Measurements from ENCODE around the gene ABHD1. TPM values are rescaled to one million over a fixed set of nuclear protein-coding genes. Genes with fewer than 3 reads are reported as not detected.
A peak's percentile ranks its signal among the peaks of the same experiment; 100 is the strongest.
"Not testable (repeated sequence)": the region's sequence is repeated elsewhere in the genome, so short reads cannot be mapped to it uniquely, and the experiment has no call there.

ABHD1 gene
- total and polyA plus RNA-seq, 12 donors: 0.61 to 6.0 (median 1.5) TPM; not detected in 1

DNA sequence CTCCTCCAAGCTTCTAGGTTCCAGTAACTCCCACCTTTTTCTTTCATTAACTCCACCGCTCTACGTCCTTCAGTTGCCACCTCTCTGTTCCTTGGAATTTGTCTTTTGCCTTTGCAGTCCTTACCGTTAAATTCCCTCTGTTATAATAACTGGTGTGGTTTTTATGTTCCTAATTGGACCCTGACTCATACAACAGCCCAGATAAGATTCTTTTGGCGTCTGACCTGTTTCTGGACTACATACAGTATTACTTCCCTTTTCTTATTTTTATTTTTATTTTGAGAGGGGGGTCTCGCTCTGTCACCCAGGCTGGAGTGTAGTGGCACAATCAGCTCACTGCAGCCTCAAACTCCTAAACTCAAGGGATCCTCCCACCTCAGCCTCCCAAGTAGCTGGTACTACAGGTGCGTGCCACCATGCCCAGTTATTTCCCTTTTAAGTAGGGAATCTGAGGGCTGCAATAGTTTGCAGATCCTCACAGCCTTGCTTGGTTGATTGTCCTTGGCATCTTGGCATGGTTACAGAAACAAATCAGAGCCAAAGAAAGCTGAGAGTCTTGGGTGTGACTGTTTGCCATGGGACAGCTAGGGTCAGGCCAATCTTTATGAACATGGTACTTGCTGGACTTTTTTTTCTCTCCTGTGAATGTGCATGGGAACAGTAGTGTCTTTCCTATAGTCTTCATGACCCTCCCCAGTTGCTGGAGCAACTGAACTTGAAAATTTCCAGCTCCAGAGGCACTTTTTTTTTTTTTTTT is 47.1 kb downstream of the ABHD1 start:
- no peak overlapping the region for H3K27ac ChIP-seq
- H3K27me3 ChIP-seq: no peaks in the 10 kb centered on the region
- no peaks in the 10 kb centered on the region for H3K36me3 ChIP-seq (replicated peaks in 1 of 2)
- DNase-seq: peak in 2 of 7 donors; percentile 33 to 39
- 49 to 52% (median 51%) methylated on average over 6 of the region's 6 CpGs for WGBS, 4 donors
- intact Hi-C loops (cut with DNase I): no loop called here
- H3K4me3 ChIP-seq: no peak overlapping the region
- no peaks in the 10 kb centered on the region for H3K9me3 ChIP-seq (replicated peaks in 1 of 3)
- peaks cover 0 to 10% of the 10 kb centered on the region in 2 donors for H3K4me1 ChIP-seq (replicated peaks in 1 of 2)
- TF ChIP-seq, protein P1, sequence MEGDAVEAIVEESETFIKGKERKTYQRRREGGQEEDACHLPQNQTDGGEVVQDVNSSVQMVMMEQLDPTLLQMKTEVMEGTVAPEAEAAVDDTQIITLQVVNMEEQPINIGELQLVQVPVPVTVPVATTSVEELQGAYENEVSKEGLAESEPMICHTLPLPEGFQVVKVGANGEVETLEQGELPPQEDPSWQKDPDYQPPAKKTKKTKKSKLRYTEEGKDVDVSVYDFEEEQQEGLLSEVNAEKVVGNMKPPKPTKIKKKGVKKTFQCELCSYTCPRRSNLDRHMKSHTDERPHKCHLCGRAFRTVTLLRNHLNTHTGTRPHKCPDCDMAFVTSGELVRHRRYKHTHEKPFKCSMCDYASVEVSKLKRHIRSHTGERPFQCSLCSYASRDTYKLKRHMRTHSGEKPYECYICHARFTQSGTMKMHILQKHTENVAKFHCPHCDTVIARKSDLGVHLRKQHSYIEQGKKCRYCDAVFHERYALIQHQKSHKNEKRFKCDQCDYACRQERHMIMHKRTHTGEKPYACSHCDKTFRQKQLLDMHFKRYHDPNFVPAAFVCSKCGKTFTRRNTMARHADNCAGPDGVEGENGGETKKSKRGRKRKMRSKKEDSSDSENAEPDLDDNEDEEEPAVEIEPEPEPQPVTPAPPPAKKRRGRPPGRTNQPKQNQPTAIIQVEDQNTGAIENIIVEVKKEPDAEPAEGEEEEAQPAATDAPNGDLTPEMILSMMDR (IDR thresholded peaks at IDR 0.05): no peak
- TF ChIP-seq POLR2A (IDR thresholded peaks at IDR 0.05): no peak

DNA sequence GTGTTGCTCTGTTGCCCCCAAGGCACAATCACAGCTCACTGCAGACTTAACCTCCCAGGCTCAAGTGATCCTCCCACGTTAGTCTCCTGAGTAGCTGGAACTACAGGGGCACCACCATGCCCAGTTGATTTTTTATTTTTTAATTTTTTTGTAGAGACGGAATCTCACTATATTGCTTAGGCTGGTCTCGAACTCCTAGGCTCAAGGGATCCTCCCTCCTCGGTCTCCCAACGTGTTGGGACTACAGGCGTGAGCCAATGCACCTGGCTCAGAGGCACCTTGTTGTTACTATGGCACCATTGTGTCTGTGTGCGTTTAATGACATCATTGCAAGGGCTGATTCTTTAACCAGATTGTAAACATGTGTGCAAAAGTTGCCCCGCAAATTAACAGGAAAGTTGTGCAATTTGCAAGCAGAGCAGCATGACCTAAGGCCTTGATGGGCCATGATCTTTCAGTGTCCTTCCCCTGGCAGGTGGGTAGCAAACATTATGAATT is 47.8 kb downstream of the ABHD1 start:
- DNase-seq: no peak
- 80 to 88% (median 84%) methylated on average over 7 to 8 of the region's 8 CpGs for WGBS, 4 donors
- Histone ChIP-seq H3K27ac (no peak overlapping the region), H3K4me1 (replicated peaks in 1 of 2) (peaks cover 0 to 10% of the 10 kb centered on the region in 2 donors), H3K27me3 (no peaks in the 10 kb centered on the region), H3K36me3 (replicated peaks in 1 of 2) (no peaks in the 10 kb centered on the region), H3K9me3 (replicated peaks in 1 of 3) (no peaks in the 10 kb centered on the region), H3K4me3 (no peak overlapping the region)
- intact Hi-C loops (cut with DNase I): no loop called here
- TF ChIP-seq POLR2A (IDR thresholded peaks at IDR 0.05): no peak
- TF ChIP-seq, protein P1 (IDR thresholded peaks at IDR 0.05): no peak

- Histone ChIP-seq H3K4me3 (no peak overlapping the region), H3K4me1 (replicated peaks in 1 of 2) (peaks cover 0 to 16% of the 10 kb centered on the region in 2 donors), H3K27me3 (no peaks in the 10 kb centered on the region), H3K9me3 (replicated peaks in 1 of 3) (no peaks in the 10 kb centered on the region), H3K27ac (no peak overlapping the region), H3K36me3 (replicated peaks in 1 of 2) (no peaks in the 10 kb centered on the region)
- intact Hi-C loops (cut with DNase I): no loop called here
- TF ChIP-seq, protein P1 (IDR thresholded peaks at IDR 0.05): no peak
- TF ChIP-seq POLR2A (IDR thresholded peaks at IDR 0.05): no peak
- WGBS, 4 donors: 81 to 86% (median 84%) methylated on average over 6 of the region's 6 CpGs
- no peak for DNase-seq
Observed at GRCh38 chr2:27174638-27175037, 51.0 kb downstream of the ABHD1 start.

DNA sequence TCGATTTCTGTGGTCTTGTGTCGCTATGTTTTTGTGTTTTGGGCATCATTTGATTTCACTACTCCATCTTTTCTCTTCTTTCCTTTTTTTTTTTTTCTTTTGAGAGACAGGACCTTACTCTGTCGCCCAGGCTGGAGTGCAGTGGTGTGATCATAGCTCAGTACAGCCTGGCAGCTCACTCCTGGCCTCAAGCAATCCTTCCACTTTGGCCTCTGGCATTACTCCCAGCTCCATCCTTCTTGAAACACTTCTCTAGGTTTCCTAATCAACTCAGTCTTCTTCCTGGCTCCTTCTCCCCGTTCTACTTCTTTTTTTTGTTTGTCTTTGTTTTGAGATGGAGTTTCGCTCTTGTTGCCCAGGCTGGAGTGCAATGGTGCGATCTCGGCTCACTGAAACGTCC is 51.7 kb downstream of the ABHD1 start:
- H3K9me3 ChIP-seq (replicated peaks in 1 of 3): no peaks in the 10 kb centered on the region
- H3K4me1 ChIP-seq (replicated peaks in 1 of 2): peaks cover 0 to 13% of the 10 kb centered on the region in 2 donors
- intact Hi-C loops (cut with DNase I): no loop called here
- no peaks in the 10 kb centered on the region for H3K27me3 ChIP-seq
- no peak overlapping the region for H3K4me3 ChIP-seq
- TF ChIP-seq POLR2A (IDR thresholded peaks at IDR 0.05): no peak
- TF ChIP-seq, protein P1 (IDR thresholded peaks at IDR 0.05): no peak
- peak overlapping the region in 1 of 5 donors; percentile 22 for H3K27ac ChIP-seq
- H3K36me3 ChIP-seq (replicated peaks in 1 of 2): no peaks in the 10 kb centered on the region
- peak in 4 of 7 donors; percentile 39 to 61 (median 48) for DNase-seq
- 68 to 72% (median 70%) methylated on average over 8 of the region's 8 CpGs for WGBS, 4 donors

DNA sequence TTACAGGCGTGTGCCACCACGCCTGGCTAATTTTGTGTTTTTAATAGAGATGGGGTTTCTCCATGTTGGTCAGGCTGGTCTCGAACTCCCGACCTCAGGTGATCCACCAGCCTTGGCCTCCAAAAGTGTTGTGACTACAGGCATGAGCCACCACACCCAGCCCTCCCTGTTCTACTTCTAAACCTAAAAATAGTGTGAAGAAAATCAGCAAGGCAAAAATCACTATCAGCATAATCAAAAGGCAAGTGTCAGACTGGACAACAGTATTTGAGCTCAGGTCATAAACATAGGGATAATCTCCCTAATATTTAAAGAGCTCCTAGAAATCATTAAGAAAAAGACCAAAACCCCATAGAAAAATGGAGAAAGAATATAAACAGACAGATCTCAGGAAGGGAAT is 52.2 kb downstream of the ABHD1 start:
- 78 to 85% (median 83%) methylated on average over 4 of the region's 4 CpGs for WGBS, 4 donors
- H3K4me3 ChIP-seq; intact Hi-C loops (cut with DNase I); H3K27me3 ChIP-seq; DNase-seq; H3K9me3 ChIP-seq (replicated peaks in 1 of 3); H3K36me3 ChIP-seq (replicated peaks in 1 of 2); H3K4me1 ChIP-seq (replicated peaks in 1 of 2): not testable (repeated sequence)
- peak overlapping the region in 1 of 5 donors; percentile 22 for H3K27ac ChIP-seq

Measured in adrenal gland (tissue), 12 donors.